ENCODE measurements around the gene HOXD9.
A peak's percentile ranks its signal among the peaks of the same experiment; 100 is the strongest.

Gene HOXD9

DNA sequence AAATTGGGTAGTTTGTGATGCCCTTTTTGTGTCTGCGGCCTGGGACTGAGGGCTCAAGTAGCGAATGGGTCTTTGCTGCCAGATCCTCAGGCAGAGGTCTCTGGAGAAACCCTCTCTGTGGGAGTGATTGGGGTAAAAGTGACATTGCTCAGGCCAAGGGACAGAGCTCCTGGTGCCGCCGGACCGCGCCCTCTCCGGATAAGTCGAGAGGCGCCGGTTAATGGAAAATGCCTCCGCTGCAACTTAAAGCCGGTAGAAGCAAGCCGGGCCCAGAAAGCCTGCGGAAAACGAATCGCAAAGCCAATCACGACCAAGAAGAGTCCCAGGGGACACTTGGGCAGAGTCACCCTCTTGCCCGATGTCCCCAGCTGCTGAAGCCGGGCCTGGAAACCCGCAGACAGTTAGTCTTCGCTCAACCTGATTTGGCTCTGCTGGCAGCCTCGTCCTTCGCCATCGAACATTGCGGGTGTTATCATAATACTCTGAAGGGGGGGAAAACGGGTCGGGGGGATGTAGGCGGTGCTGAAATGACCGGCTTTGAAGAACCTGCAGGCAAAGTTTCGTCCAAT is 23.3 kb upstream of the HOXD9 start:
- DNase-seq = no peak

DNA sequence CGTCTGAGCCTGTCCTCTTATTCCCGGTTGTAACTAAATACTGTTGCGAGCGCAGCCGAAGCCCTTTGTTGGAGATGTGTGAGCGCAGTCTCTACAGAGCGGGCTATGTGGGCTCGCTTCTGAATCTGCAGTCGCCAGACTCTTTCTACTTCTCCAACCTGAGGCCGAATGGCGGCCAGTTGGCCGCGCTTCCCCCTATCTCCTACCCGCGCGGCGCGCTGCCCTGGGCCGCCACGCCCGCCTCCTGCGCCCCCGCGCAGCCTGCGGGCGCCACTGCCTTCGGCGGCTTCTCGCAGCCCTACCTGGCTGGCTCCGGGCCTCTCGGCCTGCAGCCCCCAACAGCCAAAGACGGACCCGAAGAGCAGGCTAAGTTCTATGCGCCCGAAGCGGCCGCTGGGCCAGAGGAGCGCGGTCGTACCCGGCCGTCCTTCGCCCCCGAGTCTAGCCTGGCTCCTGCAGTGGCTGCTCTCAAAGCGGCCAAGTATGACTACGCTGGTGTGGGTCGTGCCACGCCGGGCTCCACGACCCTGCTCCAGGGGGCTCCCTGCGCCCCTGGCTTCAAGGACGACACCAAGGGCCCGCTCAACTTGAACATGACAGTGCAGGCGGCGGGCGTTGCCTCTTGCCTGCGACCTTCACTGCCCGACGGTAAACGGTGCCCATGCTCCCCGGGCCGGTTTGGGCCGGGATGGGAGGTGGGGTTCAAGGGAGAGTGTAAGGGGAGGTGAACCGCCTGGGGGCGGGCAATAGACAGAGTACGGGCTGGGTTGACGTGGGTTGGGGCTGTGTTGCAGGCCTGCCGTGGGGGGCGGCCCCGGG is 22.6 kb upstream of the HOXD9 start, which contains the start of gene HOXD12:
Gene HOXD12, plus strand, starts transcription at position 68 of the 819 bp plus-strand sequence. Its CDS starts 7 bp downstream, at position 75.
- DNase-seq = no peak

DNA sequence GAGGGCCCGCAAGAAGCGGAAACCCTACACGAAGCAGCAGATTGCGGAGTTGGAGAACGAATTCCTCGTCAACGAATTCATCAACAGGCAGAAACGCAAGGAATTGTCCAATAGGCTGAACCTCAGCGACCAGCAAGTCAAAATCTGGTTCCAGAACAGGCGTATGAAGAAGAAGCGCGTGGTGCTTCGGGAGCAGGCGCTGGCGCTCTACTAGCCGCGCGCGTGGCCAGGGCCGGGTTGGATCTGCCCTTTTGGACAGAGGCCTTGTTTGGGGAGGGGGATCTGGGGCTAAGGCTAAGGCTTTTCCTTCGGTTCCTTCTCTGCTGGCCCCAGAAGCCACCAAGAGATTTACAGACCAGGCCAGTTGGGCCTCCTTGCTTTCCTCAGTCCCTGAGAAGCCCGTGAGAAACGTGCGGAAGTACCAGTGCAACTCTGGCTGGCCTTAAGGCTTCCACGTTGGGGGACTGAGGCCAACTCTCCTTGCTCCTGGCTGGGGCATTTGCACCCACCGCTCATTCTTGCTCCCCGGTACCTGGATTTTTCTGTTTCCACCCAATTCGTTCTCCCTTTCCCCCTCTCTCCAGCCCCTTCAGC is 21.9 kb upstream of the HOXD9 start:
- no peak for DNase-seq

DNA sequence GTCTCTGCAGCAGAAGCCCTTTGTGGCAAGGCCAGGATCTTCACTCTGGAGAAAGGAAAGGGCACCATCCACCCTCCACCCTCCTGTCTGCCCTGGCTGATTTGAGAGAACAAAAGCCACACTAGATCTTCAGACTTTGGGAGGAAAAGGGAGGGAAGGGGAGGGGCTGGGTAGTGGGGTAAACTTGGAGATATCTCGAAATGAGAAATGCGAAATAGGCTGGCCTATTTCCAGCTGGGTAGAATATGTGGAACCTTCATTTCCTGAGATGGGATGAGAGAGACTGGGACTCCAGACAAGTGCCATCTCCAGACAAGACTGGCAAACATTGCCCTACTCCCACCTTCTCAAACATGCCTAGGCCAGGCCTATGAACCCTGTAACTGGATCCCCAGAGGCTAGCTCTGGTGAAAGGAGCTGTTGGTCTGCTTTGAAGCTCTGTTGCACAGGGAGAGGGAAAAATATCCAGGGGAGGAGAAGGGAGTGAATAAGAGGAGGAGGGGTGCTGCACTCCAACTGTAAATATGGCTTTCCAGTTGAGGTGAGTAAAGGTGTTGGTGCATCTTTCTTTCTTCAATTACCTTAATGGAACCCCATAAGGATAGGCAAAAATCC is 21.2 kb upstream of the HOXD9 start:
- DNase-seq = no peak

DNA sequence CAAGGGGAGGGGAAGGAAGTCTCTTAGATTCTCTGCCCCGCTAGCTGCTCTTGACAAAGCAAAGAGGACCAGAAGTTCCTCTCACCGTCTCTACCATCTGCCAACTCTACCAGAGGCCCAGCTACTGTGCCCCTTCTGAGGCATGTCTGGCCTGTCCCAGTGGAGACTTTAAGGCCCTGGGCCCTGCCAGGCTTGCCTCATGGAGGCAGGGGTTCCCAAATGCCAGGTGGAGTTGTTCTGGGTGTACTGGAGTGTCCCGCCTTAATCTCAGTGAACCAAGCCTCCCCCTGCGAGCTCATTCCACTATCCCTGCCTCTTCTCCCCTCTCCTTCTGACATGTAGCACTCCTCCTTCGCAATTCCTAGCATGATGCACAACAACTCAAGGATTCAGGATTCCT is 20.7 kb upstream of the HOXD9 start:
- DNase-seq = no peak

DNA sequence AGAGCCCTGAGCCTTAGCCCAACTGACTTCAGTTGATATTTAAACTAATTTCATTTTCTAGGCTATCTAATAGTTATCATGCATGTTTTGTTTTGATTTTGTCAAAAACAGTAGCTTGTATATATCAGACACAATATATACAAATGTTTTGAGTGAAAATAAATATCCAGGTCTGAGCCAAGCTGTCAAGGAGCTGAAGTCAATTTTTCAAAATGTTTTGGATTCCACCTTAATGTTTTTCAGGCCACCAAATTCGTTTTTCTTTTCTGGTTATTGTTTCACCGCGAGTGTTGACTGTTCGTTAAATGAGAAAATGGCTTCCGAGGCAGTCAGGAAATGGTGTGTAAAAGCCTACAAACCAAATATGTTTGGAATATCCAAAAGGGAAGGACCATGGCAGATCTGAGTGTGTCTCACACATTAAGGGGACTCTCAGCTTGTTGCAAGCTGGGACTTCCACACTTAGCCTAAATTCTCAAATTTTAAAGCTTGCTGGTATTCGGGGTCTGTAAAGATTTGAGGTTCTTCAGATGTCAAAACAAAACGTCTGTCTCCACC is 20.1 kb upstream of the HOXD9 start:
- no peak for DNase-seq

DNA sequence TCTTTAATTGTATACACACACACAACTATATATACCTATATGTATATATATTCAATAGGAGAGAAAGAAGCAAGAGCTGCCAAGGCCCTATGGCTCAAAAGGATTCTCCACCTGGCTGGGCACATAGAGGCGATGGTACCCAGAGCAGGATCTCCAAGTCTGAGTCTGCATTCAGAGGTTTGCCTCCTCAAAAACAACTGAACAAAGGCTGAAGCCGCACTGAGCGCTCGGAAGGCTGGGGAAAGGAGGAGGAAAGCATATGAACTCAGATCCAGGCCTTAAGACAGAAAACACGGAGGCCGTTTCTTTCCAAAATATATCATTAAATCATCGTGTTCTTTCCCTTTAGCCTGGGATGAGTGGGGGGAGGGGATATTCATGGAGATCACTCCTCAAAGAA is 19.3 kb upstream of the HOXD9 start:
- DNase-seq = no peak

DNA sequence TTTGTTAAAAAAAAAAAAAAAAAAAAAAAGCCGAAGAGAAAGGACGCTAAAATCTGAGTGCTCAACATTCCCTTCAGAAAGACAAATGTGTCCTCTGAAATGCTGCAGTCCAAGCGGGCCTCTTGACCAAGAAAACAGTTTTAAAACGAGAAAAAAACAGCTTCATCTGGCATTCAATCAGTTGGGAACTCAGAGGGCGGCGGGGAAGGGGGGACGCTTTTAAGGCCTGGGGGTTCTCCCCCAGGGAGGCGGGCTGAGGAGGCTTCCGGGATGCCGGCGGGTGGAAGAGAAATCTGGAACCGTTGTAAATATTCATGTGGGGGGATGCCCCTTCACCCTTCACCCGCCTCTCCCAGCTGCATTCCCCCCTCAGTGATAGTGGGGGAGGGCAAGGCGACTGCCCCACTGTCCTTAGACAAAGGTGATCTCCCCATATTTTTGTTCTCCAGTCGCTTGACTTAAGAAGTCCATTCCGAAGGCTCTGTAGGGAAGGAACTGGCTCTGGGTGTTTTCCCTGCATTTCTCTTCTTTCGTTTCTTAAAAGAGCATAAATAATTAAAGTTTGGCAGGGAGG is 18.7 kb upstream of the HOXD9 start:
- no peak for DNase-seq

DNA sequence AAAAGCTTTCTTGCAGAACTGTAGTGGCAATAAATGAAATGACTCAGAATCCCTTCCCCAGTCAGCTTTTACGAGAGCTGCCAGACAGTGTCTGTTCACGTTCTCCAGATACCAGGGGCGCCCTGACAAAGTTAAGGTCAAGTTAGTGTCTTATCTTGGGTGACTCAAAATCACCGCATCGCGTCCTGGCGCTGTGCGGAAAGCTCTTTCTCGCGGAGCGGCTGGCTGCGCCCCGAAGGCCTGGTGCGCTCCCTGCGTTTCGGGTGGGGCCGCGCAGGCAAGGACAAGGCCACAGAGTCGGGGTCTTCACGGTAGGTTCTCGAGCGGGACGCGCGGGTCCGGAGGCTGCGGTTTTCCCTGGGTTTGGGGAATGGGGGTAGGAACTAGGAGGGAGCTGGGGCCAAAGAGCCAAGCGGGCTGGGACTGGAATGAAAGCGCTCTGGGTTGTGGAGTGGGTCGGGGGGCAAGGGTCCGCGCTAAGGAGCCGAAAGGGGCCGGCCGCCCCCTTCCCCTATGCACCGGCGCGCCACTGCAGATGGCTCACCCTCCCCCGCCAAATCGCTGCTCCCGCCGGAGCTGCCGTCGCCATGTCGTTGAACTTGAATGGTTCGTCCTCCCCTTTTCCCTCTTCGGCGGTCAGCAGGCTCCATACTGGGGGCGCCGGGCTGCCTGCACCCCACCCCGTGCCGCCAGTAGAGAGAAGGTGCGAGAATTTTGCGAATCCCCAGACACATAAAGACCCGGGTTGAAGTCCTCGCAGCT is 18.0 kb upstream of the HOXD9 start:
- no peak for DNase-seq

DNA sequence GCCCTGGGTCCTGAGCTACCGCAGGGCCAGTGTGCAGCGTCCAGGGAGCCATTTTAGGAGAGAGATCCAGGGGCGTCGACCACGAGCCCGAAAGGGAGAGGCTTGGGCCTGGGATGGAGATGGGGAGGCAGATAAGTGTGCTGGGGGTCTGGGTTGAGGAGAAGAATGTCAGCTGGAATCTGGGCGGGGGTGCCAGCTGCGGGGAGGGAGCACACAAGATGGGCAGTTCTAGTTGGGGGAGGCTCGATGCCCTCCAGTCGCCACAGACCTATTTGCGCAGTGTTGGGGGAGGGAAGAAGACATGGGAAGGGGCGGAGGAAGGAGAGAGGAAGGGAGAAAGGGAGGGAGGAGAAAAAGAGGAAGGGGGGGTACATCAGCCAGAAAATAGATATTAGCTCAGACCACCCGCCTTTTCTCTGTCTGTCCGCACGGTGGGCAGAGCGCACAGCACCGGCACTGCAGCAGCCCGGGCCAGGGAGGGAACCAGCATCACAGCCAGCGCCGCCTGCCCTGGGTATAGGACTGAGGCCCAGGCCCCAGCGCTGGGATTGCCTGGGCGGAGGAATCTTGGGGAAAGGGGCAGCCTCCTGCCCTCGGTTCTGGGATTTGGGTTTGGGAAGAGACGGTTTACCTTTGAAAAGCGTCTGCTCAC is 17.3 kb upstream of the HOXD9 start:
- DNase-seq = no peak

DNA sequence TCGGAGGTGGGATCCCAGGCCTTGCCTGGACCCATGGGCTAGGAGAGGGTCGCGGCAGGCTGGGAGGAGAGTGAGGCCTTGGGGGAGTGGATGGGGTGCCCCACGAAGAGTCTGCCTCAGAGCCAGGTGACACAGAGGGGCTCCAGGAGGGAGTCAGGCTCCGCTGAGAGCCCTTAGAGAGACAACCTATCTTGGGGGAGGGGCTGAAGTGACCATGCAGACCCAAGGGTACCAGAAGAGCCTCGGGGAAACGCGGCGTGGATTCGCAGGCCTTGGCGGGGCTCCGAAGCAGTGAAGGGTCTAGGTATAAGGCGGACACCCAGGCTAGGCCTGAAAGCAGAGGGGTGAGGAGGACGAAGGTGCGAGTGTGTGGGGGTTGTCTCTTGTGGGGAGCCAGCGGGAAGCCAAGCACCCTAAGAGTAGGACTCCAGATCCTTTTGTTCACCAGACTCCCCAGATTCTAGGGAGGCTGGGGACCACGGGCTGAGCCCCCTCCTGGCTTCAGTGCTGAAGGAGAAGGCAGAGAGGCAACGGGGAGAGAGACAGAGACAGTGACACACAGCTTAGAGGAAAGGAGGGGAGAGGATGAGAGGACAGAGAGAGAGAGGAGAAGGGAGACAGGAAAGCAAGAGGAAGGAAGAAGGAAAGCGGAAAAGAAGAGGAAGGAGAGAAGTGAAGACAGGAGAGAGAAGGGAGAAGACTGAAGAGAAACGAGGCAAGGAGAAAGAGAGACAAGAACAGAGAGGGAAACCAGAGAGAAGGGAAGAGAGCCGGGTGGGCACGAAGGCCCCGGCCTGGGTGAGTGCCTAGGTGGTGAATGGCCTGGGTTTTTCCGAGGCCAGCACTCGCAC is 16.6 kb upstream of the HOXD9 start:
- DNase-seq = no peak

DNA sequence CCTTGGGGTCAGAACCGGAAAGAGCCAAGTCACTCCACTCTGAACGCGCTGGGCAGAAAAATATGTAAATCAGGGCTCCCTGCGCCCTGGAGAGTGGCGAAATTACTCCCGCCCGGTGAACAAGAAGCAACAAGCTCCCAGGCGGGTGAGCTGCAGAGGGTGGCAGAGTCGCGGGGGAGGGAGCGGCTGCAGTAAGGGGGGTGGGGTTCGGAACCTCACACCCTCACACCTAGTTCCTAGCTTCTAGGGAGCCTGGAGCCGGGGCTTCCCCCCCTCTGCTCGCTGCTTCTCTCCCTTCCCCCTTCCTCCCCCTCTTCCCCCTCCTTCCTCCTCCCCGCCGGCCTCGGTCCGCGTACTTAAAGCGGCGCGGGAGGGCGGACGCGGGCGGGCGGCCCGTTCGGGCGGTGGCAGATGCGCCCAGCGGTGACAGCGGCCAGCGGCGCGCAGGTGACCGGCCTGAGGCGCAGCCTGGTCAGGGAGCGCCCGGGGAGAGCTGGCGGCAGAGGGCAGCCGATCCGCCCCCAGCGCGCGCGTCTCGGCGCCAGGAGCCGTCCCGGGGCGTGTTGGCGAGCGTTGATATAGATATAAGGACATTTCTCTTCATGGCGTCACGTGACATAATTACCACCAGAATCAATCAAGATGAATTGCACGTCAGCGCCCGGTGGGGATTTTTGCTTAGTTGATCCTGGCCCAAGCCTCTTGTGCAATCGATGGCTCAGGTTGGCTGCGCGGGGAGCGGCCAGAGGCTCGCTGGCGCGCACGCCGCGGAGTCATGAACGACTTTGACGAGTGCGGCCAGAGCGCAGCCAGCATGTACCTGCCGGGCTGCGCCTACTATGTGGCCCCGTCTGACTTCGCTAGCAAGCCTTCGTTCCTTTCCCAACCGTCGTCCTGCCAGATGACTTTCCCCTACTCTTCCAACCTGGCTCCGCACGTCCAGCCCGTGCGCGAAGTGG is 15.7 kb upstream of the HOXD9 start, which contains the start of gene HOXD11:
Gene HOXD11, plus strand, starts transcription at position 700 of the 959 bp plus-strand sequence. Its CDS starts 76 bp downstream, at position 776.
- DNase-seq = no peak

DNA sequence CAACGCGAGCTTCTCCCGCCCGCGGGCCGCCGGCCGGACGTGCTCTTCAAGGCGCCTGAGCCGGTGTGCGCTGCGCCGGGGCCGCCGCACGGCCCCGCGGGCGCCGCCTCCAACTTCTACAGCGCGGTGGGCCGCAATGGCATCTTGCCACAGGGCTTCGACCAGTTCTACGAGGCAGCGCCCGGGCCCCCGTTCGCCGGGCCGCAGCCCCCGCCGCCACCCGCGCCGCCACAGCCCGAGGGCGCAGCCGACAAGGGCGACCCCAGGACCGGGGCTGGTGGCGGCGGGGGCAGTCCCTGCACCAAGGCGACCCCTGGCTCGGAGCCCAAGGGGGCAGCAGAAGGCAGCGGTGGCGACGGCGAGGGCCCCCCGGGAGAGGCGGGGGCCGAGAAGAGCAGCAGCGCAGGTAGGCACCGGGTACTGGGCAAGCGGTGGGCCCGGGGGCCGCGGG is 14.8 kb upstream of the HOXD9 start:
- DNase-seq = no peak

DNA sequence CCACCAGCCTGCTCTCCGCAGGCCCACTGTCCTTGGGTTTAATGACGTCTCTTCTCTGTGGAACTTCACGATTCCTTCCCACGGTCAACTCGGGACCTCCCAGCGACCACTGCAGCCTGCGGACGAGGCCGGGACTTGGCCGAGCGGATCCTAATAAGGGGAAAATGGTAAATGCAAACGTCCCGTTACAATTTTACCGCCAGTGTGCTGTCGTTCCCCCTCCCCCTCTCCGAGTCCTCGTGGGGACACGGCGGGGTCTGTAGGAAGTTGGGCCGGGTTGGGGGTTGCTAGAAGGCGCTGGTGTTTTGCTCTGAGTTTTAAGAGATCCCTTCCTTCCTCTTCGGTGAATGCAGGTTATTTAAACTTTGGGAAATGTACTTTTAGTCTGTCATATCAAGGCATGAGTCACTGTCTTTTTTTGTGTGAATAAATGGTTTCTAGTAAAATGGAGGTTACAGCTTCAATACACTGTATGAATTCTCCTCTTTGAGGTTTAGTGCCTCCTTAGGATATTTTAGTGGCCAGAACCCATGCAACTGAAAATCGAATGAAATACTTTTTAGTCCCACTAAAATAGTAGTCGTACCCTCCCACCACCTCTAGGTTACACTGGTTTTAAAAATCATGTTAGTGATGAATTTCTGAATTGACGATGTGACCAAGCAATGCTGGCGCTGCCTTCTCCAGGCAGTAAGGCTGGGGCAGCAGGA is 13.2 kb upstream of the HOXD9 start:
- DNase-seq = no peak

DNA sequence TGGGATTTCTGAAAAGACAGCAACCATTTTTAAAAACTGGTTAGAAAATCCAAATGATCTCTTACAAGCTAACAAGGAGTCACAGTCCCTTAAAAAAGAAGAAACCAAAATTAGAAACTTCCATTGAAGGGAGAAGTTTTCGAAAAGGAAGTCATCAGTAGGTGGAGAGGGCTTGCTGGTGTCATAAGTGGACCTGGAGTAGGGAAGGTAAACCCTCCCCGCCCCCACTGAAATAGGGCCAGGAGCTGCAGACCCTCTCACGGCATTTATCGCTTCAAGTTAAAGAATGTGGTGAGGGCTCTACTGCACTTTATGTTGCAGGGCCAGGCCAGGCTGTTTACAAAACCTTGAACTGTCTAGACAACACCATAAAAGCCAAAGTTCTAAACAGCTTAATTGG is 12.6 kb upstream of the HOXD9 start:
- DNase-seq = no peak

DNA sequence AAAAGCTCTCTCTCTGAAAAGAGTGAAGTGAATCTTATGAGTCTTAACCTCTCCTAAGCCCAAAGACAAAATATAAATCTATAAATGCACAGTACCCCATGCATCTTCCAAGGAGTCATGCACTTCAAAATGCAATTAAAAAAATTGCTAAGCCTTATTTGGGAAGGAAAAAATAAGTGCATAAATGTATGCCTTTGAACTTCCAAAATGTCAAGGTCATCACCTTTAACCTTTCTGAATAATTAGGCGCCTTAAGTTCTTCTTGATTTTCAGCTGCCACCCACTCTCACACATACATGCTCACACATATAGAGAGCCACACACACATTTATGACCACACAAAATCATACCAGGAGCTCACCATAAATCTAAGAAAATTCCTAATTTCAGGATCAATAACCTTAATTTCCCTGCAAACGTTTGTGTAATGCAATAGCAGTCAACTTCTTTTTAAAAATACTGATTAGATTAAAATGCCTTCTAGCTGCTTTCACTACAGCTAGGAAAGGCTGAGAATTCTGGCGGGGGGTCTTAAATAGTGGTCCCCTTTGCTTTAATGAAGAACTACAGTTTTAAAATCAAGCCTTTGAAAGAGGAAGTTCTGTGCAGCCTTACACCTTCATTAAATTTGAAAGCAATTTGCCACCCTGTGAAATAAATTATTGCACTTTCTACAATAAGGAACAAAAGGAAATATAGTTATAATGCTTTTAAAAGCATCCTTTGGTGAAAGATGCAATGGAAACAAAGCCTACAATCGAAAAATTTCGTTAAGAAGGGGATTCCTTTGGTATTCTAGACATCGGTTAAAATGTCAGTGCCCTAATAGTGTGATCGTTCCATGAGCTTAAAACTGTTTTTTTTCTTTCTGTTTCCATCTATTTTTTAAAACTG is 11.9 kb upstream of the HOXD9 start:
- DNase-seq = no peak

DNA sequence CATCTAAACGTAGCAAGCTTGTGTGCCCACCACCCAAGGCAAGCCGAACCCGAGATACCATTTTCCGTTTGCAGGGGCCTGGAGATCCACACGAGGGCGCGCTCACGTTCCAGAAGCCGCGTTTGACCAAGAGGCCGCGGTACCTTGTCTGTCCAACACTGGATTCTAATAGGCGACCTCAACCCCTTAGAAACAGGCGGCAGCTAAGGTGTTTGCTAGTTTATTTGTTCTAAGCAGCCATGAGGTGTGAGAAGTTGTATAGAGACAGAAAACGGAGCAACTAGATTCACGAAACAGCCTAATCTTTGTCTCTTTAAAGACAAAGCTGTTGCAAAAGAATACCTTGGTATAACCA is 11.2 kb upstream of the HOXD9 start:
- DNase-seq = peak; percentile 52
